ENCODE data around the gene TRMT2B. TPM values are rescaled to one million over a fixed set of nuclear protein-coding genes. Genes with fewer than 3 reads are reported as not detected.
"Not testable (repeated sequence)": the region's sequence is repeated elsewhere in the genome, so short reads cannot be mapped to it uniquely, and the experiment has no call there.

Gene TRMT2B
- total RNA-seq, 4 donors from 2014 or later = 11.1 to 15.9 (median 15.7) TPM

DNA sequence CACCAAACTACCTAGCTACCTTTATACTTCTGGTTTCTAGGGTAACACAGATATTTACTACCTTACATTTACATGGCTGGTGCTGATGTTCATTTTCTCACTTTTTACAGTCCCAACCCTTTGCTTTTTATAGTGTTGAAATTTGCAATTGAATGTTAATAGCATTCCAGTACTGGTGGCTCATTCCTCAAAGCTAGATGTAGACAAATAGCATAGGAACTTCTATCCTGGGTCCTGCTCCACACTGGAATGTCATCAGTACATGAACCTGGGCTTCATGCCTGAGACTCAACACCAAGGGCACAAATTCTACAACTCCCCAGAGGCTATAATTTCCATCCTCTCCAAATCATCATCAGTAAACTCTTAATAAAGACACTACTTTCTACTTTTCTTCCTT is 10.3 kb upstream of the TRMT2B start:
- Histone ChIP-seq H3K36me3 (no peaks in the 10 kb centered on the region), H3K4me3 (no peak overlapping the region), H3K4me1 (no peaks in the 10 kb centered on the region), H3K9me3 (no peaks in the 10 kb centered on the region), H3K27ac (replicated peaks in 1 of 4) (no peak overlapping the region), H3K27me3 (no peaks in the 10 kb centered on the region)
- intact Hi-C loops (cut with DNase I) = no loop called here
- TF ChIP-seq, protein P1, sequence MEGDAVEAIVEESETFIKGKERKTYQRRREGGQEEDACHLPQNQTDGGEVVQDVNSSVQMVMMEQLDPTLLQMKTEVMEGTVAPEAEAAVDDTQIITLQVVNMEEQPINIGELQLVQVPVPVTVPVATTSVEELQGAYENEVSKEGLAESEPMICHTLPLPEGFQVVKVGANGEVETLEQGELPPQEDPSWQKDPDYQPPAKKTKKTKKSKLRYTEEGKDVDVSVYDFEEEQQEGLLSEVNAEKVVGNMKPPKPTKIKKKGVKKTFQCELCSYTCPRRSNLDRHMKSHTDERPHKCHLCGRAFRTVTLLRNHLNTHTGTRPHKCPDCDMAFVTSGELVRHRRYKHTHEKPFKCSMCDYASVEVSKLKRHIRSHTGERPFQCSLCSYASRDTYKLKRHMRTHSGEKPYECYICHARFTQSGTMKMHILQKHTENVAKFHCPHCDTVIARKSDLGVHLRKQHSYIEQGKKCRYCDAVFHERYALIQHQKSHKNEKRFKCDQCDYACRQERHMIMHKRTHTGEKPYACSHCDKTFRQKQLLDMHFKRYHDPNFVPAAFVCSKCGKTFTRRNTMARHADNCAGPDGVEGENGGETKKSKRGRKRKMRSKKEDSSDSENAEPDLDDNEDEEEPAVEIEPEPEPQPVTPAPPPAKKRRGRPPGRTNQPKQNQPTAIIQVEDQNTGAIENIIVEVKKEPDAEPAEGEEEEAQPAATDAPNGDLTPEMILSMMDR (IDR thresholded peaks at IDR 0.05) = no peak
- no peak for TF ChIP-seq POLR2AphosphoS5 (IDR thresholded peaks at IDR 0.05)
- no peak for TF ChIP-seq POLR2A (IDR thresholded peaks at IDR 0.05; ENCODE audit: low read depth)
- TF ChIP-seq EP300 (IDR thresholded peaks at IDR 0.05) = no peak
- no peak for DNase-seq (ENCODE audit: extremely low spot score)

DNA sequence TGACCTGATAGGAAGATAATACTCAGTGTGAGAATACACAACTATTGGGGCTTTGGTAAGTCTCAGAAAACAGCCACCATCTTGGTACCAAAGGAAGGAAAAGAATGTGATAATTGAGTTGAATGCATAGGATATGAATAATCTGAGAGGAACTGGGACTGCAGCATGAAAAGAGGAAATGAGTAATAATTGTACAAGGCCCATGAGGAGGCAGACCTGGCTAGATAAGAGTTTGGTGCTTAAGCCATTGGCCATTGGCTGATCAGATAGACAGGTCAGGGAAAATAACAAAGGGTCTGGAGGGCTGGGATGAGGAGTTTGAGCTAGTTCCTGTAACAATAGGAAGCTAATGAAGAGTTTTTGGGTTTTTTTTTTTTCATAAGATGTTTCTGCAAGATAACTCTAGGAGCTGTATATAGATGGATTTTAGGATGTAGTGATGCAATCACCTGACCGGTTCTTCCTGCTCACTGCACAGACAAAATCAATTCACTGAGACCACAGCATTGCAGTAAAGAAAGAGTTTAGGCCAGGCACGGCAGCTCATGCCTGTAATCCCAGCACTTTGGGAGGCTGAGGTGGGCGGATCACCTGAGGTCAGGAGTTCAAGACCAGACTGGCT is 5.3 kb upstream of the TRMT2B start:
- TF ChIP-seq EP300 (IDR thresholded peaks at IDR 0.05) (no peak), POLR2AphosphoS5 (IDR thresholded peaks at IDR 0.05) (no peak)
- TF ChIP-seq, protein P1 (IDR thresholded peaks at IDR 0.05) = no peak
- Histone ChIP-seq H3K9me3 (no peaks in the 10 kb centered on the region), H3K4me1 (peaks cover 0 to 4% (median 0%) of the 10 kb centered on the region in 4 donors), H3K4me3 (no peak overlapping the region), H3K27me3 (no peaks in the 10 kb centered on the region), H3K27ac (replicated peaks in 1 of 4) (no peak overlapping the region), H3K36me3 (no peaks in the 10 kb centered on the region)
- WGBS = 63% methylated on average over 3 of the region's 3 CpGs
- intact Hi-C loops (cut with DNase I) = loop anchor here (10.0 kb wide), 1 partner anchor 148 kb away; no protein-coding TSS in a partner anchor
- no peak for DNase-seq (ENCODE audit: extremely low spot score)

DNA sequence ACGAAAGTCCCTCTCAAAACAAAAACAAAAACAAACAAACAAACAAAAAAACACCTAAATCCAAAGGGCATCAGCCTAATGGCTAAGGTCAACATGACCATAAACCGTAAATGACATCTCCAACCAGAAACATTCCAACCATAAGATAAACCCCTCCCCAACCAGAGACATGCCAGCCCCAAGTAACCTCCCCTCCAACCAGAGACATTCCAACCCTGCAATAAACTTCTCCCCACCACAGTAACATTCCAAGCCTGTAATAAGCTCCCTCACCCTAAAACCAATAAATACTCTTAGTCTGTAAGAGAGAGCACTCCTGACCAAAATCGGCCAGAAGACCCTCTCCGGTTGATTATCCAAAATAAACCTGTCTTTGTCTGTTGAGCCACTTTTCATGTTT is 4.6 kb upstream of the TRMT2B start:
- H3K4me1 ChIP-seq; H3K27ac ChIP-seq (replicated peaks in 1 of 4); DNase-seq (ENCODE audit: extremely low spot score); H3K4me3 ChIP-seq; H3K27me3 ChIP-seq; H3K36me3 ChIP-seq; H3K9me3 ChIP-seq: not testable (repeated sequence)
- 62% methylated on average over 4 of the region's 4 CpGs for WGBS
- intact Hi-C loops (cut with DNase I) = loop anchor here (10.0 kb wide), 1 partner anchor 148 kb away; no protein-coding TSS in a partner anchor

DNA sequence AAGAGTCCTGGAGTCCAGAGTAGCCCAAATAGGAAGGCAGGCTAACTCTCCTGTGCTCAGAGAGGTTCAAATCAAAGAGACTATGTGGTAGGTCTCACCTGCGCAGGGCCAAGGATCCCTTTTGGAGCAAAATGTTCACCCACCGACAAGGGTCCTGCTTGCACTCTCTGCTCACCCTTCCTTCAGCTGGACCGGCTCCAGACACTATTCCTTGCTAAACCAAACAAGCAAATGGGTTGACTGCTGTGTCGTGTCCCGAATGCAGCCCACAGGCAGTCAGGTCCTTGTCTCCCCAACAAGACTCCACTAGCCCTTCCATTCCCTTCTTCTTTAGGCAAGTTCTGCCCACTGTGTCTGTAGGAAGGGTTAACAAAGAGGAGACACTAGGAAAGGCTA is 760 bp downstream of the TRMT2B start:
- intact Hi-C loops (cut with DNase I) = loop anchor here (10.0 kb wide), 1 partner anchor 154 kb away; no protein-coding TSS in a partner anchor
- Histone ChIP-seq H3K27ac (replicated peaks in 1 of 4) (peak overlapping the region; percentile 81 to 91 (median 87)), H3K27me3 (no peaks in the 10 kb centered on the region), H3K4me1 (peaks cover 0 to 21% (median 11%) of the 10 kb centered on the region in 4 donors), H3K4me3 (peak overlapping the region; percentile 58 to 66 (median 64)), H3K36me3 (no peaks in the 10 kb centered on the region), H3K9me3 (no peaks in the 10 kb centered on the region)
- TF ChIP-seq, protein P1 (IDR thresholded peaks at IDR 0.05) = no peak
- TF ChIP-seq POLR2AphosphoS5 (IDR thresholded peaks at IDR 0.05) = no peak
- DNase-seq (ENCODE audit: extremely low spot score) = no peak
- WGBS = 32% methylated on average over 5 of the region's 5 CpGs

DNA sequence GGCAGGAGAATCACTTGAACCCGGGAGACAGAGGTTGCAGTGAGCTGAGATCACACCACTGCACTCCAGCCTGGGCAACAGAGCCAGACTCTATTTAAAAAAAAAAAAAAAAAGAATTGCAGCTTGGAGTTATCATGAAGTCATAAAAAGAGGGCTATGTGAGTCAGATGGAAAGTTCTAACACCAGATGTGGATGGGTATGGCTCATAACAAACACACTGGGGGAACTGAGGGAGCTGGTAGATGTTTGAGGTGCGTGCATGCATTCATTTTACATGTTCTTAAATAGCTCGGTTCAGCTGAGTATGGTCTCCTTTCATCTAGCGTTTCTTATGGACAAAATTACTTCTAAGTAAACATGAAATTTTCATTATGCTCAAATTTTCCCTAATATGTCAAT is 11.7 kb downstream of the TRMT2B start:
- H3K27ac ChIP-seq (replicated peaks in 1 of 4) = no peak overlapping the region
- intact Hi-C loops (cut with DNase I) = no loop called here
- no peak overlapping the region for H3K4me3 ChIP-seq
- peaks cover 0 to 51% (median 9%) of the 10 kb centered on the region in 4 donors for H3K36me3 ChIP-seq
- DNase-seq (ENCODE audit: extremely low spot score) = no peak
- no peaks in the 10 kb centered on the region for H3K4me1 ChIP-seq
- no peak for TF ChIP-seq EP300 (IDR thresholded peaks at IDR 0.05)
- TF ChIP-seq POLR2A (IDR thresholded peaks at IDR 0.05; ENCODE audit: low read depth) = no peak
- TF ChIP-seq POLR2AphosphoS5 (IDR thresholded peaks at IDR 0.05) = no peak
- TF ChIP-seq, protein P1 (IDR thresholded peaks at IDR 0.05) = no peak
- WGBS = 89% methylated on average over 4 of the region's 4 CpGs
- H3K27me3 ChIP-seq = no peaks in the 10 kb centered on the region
- H3K9me3 ChIP-seq = no peaks in the 10 kb centered on the region

Measured in esophagus muscularis mucosa (tissue), 4 donors.